ENCODE measurements around the gene TBCK. TPM values are rescaled to one million over a fixed set of nuclear protein-coding genes. Genes with fewer than 3 reads are reported as not detected.
"Not testable (repeated sequence)": the region's sequence is repeated elsewhere in the genome, so short reads cannot be mapped to it uniquely, and the experiment has no call there.

TBCK gene
- total RNA-seq, 1 donor from 2014 or later = 147 TPM

DNA sequence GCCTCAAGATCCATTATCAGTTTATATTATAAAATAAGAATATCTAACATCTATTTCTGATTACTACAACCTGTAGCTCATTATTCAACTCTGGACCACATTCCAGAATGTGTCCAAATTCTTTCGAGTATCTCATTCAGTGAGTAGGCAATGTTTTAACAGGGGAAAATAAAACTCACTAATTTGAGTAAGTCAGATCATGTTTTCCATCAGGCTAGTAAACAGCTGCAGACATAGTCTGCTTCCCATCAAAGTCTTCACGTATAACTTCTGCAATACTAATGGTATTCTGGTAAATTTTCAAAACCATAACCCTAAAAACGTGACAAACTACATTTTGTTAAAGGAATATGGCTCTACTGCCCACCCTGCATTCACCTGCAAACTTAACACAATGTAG, 31.8 kb downstream of the TBCK start:
- DNase-seq = no peak

DNA sequence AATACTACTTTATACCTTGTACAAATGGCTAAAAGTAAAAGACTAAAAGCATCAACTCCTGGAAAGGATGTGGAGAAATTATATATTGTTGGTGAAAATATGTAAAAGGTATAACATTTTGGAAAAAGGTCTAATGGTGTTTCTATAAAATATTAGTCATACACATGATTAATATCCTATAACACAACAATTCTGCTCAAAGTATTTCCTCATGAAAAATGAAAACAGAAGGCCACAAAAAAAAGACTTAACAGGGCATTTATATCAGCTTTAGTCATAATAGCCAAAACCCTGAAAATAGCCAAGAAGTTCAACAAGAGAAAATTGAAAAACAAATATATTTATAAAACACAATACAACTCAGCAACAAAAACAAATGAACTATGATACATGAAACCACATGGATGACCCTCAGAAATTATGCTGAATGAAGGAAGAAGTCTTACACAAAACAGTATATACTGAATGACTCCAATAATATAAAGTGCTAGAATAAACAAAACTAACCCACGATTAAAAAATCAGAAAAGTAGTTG, 38.8 kb downstream of the TBCK start:
- no peak for DNase-seq

DNA sequence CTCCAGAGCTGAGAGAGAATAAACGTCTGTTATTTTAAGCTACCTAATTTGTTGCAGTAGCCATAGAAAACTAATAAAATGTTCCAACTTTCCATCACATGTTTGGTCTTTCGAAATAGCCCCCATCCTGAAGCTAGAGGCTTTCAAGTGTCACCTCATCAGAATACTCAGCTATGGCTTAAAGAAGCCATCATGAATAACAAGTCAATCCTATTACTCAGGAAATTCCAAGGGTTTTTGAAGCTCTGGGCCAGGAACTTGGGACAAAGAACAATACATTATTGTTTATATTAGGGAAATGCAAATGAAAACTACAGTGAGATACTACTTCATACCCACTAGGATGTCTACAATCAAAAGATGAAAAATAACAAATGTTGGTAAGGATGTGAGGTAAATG, 42.2 kb downstream of the TBCK start:
- no peak for DNase-seq

DNA sequence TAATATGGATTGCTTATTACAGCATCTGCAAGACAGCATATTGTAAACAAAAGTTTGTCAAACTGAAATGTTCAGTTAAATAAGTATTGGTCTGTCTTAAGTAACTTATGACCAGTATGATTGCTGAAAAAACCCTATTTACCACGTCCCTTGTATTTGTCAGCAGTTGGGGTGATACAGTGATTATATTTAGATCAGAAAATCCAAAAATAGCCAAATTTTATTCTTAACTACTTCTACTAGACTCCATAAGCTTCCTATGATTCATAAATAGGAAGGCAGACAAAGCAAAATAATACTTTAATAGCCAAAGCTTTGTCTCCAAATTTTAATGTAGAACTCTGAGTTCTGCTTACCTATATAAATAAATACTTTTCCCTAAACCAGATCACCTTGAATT, 45.3 kb downstream of the TBCK start:
- no peak for DNase-seq

DNA sequence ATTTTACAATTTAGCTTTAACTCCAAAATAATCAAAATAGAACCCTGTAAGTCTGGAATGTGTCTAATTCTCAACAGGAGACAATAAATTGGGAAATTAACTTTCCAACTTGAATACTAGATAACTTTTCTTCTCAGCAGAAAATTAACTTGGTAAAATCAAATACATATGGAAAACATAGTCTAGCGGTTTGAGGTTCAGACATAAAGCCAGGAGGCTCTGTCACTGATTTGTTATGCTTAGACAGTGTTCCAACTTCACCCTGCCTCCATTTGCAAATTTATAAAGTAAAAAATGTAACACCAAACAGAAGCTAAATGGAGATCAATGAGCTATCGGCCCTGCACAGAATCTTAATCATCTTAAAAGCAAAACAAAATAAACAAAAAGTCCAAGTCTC, 46.3 kb downstream of the TBCK start:
- DNase-seq = no peak

DNA sequence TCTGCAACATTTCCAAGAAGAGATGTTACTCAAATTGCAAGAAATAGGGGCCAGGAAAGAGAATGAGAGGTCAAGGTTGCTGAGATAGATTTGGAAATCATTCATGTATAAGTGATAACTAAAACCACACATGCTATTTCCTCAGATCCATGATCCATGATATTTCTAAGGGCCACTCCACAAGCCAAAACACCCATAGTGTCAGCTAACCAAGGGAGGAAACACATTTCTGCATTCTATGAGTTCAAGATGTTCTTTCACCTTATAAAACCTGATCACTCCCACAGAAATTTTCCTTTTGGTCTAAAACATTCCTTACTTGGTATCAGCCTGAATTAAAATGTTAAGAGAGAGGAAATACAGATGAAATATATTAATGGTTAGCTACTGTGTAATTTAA, 47.2 kb downstream of the TBCK start:
- DNase-seq = no peak

DNA sequence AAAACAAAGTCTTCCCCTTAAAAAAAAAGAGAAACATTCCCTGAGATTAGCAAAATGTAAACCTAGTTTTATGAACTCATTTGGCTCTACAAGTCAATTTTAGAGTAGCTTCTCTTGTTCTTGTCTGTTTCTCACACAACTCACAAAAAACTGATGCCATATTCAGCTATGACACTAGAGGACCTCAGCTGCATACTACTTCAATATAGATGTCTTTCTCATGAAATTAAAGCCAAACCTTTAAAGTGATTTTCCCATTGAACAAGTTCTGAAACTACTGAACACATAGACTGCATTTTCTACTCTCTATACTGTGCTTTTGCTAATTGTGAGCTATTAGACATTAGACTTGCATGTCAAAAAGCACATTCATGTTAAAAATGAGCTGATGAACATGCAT, 49.8 kb downstream of the TBCK start:
- no peak for DNase-seq

DNA sequence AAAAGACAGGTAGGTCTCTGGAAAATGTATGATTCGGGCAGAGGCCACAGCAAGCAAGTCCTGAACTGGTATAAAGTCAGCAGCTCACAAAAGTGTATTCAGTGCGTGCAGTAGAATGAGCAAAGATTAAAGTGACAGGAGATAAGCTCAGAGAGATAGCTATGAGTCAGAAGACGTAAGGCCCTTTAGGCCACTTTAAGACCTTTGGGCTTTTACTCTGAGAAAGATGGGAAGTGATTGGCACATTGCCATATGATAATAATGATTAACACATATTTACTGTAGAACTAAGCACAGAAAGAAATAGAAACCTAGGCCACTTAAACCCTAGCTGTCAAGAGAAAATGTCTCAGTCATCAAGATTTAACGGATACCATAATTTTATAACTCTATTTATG, 51.7 kb downstream of the TBCK start:
- no peak for DNase-seq

DNA sequence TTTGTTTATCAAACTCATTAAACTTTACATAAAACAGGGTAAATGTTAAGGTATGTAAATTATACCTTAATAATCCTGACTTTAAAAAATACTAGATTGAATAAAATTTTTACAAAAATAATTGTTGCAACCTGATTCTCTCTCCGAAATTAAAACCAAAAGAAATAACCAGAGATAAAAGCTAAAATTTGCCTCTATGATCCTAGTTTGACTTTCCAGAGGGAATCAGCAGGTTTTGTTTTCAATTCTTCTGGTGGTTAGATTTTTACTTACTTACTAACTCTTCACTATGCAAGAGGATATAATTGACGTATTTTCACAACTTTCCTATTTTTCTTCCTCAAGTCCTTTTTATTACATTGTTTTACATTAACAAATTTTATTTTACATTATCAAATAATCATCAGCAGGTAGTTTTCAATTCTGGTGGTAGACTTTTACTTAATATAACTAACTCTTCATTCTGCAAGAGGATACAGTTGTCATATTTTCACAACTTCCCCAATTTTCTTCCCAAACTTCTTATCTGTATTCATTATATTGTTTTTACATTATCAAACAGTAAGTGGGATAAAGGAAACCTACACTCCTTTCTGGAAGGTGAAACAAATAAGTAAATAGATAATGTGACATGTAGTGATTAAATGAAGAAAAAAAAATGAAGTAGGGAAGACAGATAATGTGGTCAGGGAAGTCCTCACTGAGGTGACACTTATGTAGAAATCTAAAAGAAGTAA, 52.2 kb downstream of the TBCK start:
- DNase-seq = no peak

DNA sequence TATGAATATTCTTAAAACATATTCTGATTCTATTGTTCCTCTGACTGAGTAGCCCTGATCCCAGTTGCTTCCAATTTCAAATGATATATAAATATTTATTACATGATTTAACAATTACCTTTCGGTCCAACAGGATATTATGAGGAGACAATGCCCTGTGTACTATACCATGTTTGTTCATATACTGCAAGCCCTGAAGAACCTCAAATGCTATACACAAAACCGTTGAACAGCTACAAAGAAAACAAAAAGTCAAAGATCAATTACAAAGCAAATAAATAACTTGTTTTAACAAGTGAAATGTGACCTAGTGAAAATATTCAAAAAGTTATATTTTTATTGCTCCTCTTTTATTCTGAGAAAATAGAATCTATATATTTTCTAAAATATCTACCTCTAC, 54.0 kb downstream of the TBCK start:
- DNase-seq = no peak

DNA sequence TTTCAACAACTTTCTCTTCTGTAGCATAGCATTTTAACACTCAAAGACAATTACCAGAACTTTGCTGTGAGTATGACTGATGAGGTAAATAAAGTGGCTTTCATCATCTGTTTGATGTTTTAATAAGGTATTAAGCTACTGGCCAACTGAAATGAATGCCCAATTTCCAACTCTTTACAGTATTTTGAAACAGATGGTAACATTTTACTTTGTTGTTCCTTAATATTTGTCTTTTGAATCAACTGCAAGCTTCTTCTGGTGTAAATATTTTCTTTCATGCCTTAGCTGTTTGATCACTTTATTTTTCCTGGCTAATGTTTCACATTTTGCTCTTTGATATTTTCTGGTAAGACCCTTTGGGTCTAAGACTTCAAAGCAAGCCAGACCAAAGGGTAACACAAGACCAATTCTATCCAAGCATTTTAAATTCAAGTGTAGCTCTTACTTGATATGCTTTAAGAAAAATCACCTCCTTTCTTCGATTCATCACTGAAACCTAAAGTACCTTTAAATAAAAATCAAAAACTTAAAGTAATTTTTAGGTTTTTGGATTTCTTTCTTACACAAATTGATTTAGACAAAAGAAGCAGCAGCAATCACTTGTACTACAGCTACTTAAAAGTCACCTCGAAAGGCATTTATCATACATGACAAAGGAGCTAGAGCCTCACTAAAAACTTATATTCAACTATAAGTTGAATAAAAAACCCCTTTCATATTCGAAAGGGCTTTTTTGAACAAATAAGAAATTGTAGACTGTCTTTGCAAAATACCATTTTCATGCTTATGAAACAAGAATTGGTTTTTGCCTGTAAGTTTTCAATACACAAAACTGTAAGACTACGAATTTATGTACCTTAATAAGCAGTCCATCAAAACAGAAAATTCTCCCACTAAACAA, 57.6 kb downstream of the TBCK start:
- no peak for DNase-seq

DNA sequence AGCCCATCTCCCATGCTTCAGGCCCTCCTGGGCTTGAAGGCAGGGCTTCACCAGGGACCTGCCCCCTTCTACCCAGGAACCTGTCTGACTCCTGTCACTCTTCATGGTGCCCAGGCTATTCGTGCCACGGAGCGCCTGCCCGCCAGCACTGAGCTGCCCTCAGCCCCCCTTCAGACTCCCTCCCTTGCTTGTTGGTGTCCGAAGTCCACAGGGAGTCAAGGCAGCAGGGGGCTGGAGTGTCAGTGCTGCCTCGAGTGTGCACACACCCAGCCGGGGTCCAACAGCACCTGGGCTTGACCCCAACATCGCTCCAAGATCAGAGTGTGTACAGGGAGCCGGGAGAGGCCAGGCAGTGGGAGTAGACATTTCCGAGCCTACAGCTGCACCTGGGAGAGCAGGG, 59.8 kb downstream of the TBCK start:
- DNase-seq = no peak

DNA sequence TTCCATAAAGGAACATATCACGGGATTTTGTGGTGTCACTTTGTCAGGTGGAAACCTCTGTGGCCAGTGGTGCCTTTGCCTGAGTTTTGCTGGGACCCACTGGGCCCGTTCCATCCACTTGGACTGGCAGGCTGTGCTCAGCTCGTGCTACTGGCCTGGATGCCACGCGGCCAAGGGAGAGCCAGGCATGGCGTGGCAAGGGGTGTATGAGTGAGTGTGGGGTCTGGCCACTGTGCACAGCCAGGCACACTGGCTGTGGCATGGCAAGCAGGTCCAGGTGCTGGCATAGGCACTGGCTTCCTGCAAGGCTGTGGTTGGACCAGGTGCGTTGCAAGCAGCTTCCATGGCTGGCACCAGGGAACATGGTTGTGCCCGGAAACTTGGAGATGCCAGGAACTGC, 60.8 kb downstream of the TBCK start:
- no peak for DNase-seq

DNA sequence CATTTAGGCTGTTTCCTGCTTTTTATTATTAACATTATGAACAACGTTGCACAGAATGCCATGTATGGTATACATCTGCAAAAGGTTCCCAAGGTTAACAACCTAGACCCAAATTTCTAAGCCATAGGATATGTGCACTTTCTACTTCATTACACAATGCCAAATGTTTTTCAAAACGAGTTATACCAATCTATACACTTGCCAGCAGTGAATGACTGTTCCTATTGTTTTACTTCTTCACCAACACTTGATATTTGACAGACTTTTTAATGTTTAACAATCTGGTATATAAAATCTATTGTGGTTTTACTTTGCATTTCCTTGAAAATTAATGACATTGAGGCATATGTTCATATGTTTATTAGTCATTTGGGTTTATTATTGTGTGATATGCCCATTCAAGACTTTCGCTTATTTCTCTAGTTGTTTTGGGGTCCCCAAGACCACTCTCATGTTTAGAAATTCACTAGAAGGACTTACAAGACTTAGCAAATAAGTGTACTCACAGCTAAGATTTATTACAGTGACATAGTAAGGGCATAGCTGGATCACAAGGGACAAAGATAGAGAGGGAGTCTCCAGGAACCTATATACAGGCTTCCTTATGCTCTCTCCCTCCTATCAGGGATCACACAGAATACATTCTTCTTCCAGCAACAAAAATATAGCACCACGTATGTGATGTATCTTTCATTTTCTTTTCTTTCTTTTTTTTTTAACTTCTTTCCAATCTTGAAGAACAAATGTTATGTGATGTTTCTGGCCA, 62.5 kb downstream of the TBCK start:
- DNase-seq = no peak

DNA sequence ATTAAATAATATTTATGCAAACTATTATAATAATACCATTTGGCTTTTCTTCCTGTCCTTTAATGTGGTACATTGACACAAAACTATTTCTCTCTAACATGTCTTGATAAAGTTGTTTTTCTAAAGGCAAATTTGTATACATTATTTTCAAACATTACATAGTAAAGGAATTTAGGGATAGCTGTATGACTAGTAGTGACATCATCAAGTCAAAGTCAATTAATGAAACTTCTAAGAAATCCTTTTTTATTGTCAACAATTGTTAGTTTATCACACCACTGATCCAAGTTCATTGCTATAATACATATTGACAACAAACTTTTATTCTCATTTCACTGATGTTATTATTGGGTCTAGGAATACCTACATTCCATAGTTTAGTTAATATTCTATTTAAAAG, 68.4 kb downstream of the TBCK start:
- DNase-seq = no peak

DNA sequence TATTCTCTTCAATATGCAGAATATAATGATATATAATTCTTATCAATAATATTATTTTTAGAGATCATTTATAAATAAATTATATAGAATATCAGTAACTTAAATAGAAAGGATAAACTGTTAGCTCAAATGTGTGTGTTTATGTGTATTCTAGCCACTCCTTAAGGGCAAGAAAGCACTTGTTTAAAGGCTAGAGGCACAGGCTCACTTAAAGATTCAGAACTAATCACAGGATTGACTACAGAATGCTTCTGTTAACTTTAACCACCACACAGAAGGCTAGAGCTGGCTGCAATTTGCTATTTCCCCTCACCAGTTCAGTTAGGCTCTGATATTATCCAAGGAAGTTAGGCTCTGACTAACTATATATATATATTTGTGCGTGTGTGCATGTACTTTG, 69.6 kb downstream of the TBCK start:
- no peak for DNase-seq

DNA sequence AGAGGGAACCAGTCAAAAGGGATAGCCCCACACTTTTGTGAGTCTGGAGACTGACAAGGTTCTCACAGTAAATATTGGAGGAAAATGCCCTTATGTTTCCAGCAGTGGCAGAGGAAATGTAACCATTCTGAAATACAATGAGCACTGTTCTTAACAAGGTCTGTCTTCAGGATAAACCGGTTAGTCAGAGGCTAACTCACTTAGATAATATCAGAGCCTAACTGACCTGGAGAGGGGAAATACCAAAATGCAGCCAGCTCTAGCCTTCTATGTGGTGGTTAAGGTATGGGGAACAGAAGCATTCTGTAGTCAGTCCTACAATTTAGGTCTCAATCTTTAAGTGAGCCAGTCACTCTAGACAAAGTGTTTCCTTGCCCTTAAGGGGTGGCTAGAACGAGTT, 70.8 kb downstream of the TBCK start:
- DNase-seq = no peak

DNA sequence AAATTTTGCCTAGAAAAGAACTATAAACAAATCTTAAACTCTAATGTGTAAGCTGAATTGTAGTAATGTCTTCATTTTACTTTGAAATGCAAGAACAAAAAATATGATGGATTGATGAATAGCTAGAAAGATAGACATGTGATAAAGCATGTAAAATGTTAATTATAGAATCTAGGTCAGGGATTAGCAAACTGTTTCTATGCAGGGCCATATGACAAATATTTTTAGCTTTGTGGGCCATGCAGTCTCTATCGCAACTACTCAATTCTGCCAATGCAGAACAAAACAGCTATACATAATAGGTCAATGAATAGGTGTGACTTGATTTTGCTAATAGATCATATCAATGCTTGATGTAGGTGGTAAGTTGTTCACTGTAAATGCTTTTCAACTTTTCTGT, 75.3 kb downstream of the TBCK start:
- no peak for DNase-seq

DNA sequence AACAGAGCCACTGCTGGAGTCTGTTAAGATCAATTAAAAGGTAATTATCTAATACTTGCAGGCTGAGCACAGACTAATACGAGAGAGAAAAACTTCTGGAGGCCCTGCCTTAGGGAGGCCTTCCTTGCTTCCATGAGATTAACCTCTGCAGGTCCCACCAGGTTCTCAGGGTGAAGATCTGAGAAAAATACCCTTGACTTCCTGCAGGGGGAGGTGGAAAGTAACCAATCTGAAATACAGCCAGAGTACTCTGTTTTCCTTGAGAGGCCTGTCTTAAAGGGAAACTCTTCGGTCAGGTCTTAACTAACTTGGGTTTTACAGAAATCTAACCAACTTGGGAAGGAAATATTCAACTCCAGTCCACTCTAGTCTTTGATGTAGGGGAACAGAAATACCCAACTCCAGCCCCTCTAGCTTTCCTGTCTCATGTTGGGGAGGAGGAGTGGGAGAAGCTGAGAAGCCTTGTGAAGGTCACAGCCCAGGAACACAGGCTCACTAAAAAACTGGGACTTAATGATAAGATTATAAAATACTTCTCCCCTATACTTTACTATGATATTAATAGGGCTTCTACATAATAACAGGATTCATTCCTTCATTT, 77.1 kb downstream of the TBCK start:
- no peak for DNase-seq

DNA sequence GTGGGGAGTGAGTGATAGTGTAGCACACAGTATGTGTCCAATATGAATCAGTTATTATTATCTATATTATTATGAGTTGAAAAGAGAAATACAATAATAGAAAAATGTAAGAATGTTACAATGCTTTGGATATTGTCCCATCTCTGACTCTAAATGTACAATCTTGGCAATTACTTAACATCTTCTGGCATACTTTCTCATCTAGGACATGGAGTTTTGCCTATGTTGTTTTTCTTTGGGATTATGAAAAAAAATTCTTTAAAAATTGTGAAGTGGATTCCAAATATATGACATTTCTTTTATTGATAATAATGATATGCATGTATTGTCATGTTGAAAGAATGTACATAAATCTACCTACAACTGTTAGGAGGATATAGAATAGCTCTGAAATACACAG, 84.1 kb downstream of the TBCK start:
- DNase-seq = no peak

DNA sequence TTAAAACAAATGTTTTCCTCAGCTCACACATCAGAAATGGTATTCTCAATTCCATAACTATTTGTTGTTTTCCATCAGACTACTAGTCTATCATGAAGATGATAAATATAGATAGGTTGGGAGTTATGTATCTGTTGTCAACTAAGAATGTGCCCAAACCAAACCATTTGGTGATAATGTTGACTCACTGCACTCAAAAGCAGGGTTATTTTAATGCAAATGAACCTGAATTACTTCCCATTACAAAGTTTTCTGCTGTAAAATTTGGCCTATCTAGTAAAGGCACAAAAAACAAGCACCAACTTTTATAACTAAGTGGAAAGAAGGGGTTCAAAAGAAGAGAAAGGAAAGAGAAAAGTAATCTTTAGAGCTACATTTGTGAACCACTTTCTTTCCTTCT, 93.5 kb downstream of the TBCK start:
- DNase-seq = no peak

DNA sequence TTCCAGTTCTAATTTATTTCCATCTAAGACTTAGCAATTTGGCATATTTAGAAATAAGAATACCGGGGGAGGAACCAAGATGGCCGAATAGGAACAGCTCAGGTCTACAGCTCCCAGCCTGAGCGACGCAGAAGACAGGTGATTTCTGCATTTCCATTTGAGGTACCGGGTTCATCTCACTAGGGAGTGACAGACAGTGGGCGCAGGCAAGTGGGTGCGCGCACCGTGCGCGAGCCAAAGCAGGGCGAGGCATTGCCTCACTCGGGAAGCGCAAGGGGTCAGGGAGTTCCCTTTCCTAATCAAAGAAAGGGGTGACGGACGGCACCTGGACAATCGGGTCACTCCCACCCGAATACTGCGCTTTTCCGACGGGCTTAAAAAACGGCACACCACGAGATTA, 102.7 kb downstream of the TBCK start:
- DNase-seq = not testable (repeated sequence)

DNA sequence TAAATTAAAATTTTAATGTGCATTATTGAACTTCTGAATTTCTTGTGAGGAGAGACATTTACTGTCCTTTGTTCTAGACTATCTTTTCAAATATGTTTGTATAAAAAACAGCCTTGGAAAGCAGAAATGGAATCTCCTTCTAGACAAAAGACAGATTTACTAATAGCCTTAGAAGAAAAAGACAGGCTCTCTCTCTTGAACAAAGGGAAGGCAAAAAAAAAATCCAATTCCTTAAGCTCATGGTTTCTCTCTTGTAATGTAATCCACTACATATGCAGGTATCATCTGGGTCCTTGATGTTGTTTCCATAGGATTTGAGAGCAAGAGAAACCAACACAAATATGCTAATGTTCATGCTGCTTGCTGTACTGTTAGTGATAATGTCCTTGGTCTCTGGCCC, 106.0 kb downstream of the TBCK start:
- no peak for DNase-seq
